SK-N-SH treated with all-trans-retinoic acid at 6 μM for 48 hours (cell line): ENCODE results near the gene OLIG3.

ENCODE experiments used
- ATAC-seq: fragments of 200-7000 bp; cut with Tn5 transposase; 3 replicates; pipeline ENCODE4 v1.9.1; 2020; ENCODE audit warnings: mild to moderate bottlenecking, moderate library complexity
- ARNTL ChIP-seq: fragments of 450-650 bp; formaldehyde crosslinking; IDR thresholded peaks from 2 replicates; pipeline ENCODE4 v1.5.0; 2020; ENCODE audit warnings: low read depth, mild to moderate bottlenecking, moderate library complexity, borderline replicate concordance
- BACH2 ChIP-seq: fragments of 250-450 bp; sonication (Bioruptor Pico); IDR thresholded peaks from 2 replicates; pipeline ENCODE4 v1.9.0; 2021; ENCODE audit warnings: mild to moderate bottlenecking, borderline replicate concordance
- CSDC2 ChIP-seq: fragments of 250-450 bp; sonication (Bioruptor Pico); IDR thresholded peaks from 2 replicates; pipeline ENCODE4 v1.5.0; 2020; ENCODE audit warnings: mild to moderate bottlenecking, moderate library complexity
- ESRRG ChIP-seq: fragments of 250-450 bp; sonication (Bioruptor Pico); IDR thresholded peaks from 2 replicates; pipeline ENCODE4 v1.6.1; 2021; ENCODE audit warnings: mild to moderate bottlenecking
- GLIS3 ChIP-seq: fragments of 250-450 bp; sonication (Bioruptor Pico); IDR thresholded peaks from 2 replicates; pipeline ENCODE4 v1.5.0; 2020; ENCODE audit warnings: mild to moderate bottlenecking, moderate library complexity
- ISL1 ChIP-seq: fragments of 250-450 bp; sonication (Bioruptor Pico); IDR thresholded peaks from 2 replicates; pipeline ENCODE4 v2.1.2; 2022; ENCODE audit warnings: mild to moderate bottlenecking, moderate library complexity
- PATZ1 ChIP-seq: fragments of 250-450 bp; sonication (Bioruptor Pico); IDR thresholded peaks from 2 replicates; pipeline ENCODE4 v1.8.0; 2020; ENCODE audit warnings: mild to moderate bottlenecking, moderate library complexity, borderline replicate concordance
- POU6F1 ChIP-seq: fragments of 250-450 bp; sonication (Bioruptor Pico); IDR thresholded peaks from 2 replicates; pipeline ENCODE4 v1.8.0; 2021; ENCODE audit warnings: low read depth, mild to moderate bottlenecking, moderate library complexity, borderline replicate concordance
- PPARA ChIP-seq: fragments of 250-450 bp; sonication (Bioruptor Pico); IDR thresholded peaks from 2 replicates; pipeline ENCODE4 v1.5.0; 2020; ENCODE audit warnings: mild to moderate bottlenecking, borderline replicate concordance
- RARB ChIP-seq: fragments of 250-450 bp; sonication (Bioruptor Pico); IDR thresholded peaks from 2 replicates; pipeline ENCODE4 v1.8.0; 2021; ENCODE audit warnings: mild to moderate bottlenecking, moderate library complexity
- SNAI2 ChIP-seq: fragments of 250-450 bp; sonication (Bioruptor Pico); IDR thresholded peaks from 2 replicates; pipeline ENCODE4 v1.5.0; 2020; ENCODE audit warnings: mild to moderate bottlenecking, moderate library complexity
- TOX ChIP-seq: fragments of 250-450 bp; sonication (Bioruptor Pico); IDR thresholded peaks from 2 replicates; pipeline ENCODE4 v1.8.0; 2021; ENCODE audit warnings: mild to moderate bottlenecking, moderate library complexity, borderline replicate concordance
- TSHZ2 ChIP-seq: fragments of 250-450 bp; sonication (Bioruptor Pico); IDR thresholded peaks from 2 replicates; pipeline ENCODE4 v1.5.0; 2020; ENCODE audit warnings: mild to moderate bottlenecking, moderate library complexity
- ZC3H10 ChIP-seq: fragments of 250-450 bp; sonication (Bioruptor Pico); IDR thresholded peaks from 2 replicates; pipeline ENCODE4 v1.5.1; 2021; ENCODE audit warnings: mild to moderate bottlenecking, moderate library complexity
- ZFP3 ChIP-seq: fragments of 250-450 bp; sonication (Bioruptor Pico); IDR thresholded peaks from 2 replicates; pipeline ENCODE4 v1.5.0; 2020; ENCODE audit warnings: mild to moderate bottlenecking, moderate library complexity
- ZFP30 ChIP-seq: fragments of 450-650 bp; formaldehyde crosslinking; IDR thresholded peaks from 2 replicates; pipeline ENCODE4 v1.5.0; 2022; ENCODE audit warnings: mild to moderate bottlenecking, moderate library complexity
- ZNF565 ChIP-seq: fragments of 450-650 bp; formaldehyde crosslinking; conservative IDR thresholded peaks from 2 replicates; pipeline ENCODE4 v1.5.0; 2020; ENCODE audit warnings: low read depth, mild to moderate bottlenecking, moderate library complexity
- ZNF70 ChIP-seq: fragments of 450-650 bp; formaldehyde crosslinking; IDR thresholded peaks from 2 replicates; pipeline ENCODE4 v1.5.0; 2020; ENCODE audit warnings: mild to moderate bottlenecking, moderate library complexity
- ZNF8 ChIP-seq: fragments of 450-650 bp; formaldehyde crosslinking; IDR thresholded peaks from 2 replicates; pipeline ENCODE4 v1.5.0; 2020; ENCODE audit warnings: mild to moderate bottlenecking, moderate library complexity
- TF ChIP-seq, protein P1 (sequence below): fragments of 250-450 bp; sonication (Bioruptor Pico); IDR thresholded peaks from 2 replicates; pipeline ENCODE4 v1.5.1; 2020; ENCODE audit warnings: low read depth, mild to moderate bottlenecking, moderate library complexity

OLIG3 gene

GRCh38 chr6:137514418-137514817 lies 20.2 kb upstream of the OLIG3 start:
- no peak for ATAC-seq
- TF ChIP-seq SNAI2 (CRISPR knock-in tag) (no peak), ZFP3 (CRISPR knock-in tag) (no peak), PATZ1 (CRISPR knock-in tag) (no peak), ZNF8 (CRISPR knock-in tag) (no peak), ZC3H10 (CRISPR knock-in tag) (no peak), ESRRG (CRISPR knock-in tag) (no peak), CSDC2 (CRISPR knock-in tag) (no peak), PPARA (no peak)
- TF ChIP-seq, protein P1, sequence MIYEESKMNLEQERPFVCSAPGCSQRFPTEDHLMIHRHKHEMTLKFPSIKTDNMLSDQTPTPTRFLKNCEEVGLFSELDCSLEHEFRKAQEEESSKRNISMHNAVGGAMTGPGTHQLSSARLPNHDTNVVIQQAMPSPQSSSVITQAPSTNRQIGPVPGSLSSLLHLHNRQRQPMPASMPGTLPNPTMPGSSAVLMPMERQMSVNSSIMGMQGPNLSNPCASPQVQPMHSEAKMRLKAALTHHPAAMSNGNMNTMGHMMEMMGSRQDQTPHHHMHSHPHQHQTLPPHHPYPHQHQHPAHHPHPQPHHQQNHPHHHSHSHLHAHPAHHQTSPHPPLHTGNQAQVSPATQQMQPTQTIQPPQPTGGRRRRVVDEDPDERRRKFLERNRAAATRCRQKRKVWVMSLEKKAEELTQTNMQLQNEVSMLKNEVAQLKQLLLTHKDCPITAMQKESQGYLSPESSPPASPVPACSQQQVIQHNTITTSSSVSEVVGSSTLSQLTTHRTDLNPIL (CRISPR knock-in tag) = no peak

- no peak for ATAC-seq
- TF ChIP-seq TSHZ2 (CRISPR knock-in tag) (no peak), ESRRG (CRISPR knock-in tag) (no peak), ZFP30 (CRISPR knock-in tag) (no peak), ARNTL (CRISPR knock-in tag) (no peak), GLIS3 (CRISPR knock-in tag) (no peak), SNAI2 (CRISPR knock-in tag) (no peak), ZNF565 (CRISPR knock-in tag) (no peak), TOX (no peak), ZNF70 (CRISPR knock-in tag) (no peak), ZFP3 (CRISPR knock-in tag) (no peak), PPARA (no peak), ISL1 (no peak), POU6F1 (CRISPR knock-in tag) (no peak)
- TF ChIP-seq, protein P1 (CRISPR knock-in tag) = no peak
Observed at GRCh38 chr6:137512757-137513605, 18.8 kb upstream of the OLIG3 start.

DNA sequence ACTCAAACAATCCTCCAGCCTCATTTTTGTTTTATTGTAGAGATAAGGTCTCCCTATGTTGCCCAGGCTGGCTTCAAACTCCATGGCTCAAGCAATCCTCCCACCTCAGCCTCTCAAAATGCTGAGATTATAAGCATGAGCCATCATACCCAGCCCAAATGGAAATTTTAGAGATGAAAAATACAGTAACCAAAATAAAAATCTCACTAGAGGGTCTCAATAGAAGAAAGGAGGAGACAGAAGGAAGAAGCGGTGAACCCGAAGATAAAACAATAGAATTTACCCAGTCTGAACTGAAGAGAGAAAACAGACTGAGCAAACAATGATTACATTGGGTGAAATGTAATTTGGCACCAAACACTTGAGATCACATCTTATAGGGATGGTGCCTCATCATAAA lies 16.7 kb upstream of the OLIG3 start:
- ATAC-seq = no peak
- TF ChIP-seq ZFP3 (CRISPR knock-in tag) (no peak), POU6F1 (CRISPR knock-in tag) (no peak), BACH2 (CRISPR knock-in tag) (no peak), SNAI2 (CRISPR knock-in tag) (no peak), RARB (CRISPR knock-in tag) (no peak), TOX (no peak), ZNF8 (CRISPR knock-in tag) (no peak)
